Spleen (tissue), 7 donors: ENCODE data around the gene CHRM4.

Experiments
- POLR2A ChIP-seq, 3 donors: fragments of 450-650 bp; IDR thresholded peaks; one replicate each; pipeline ENCODE4 v1.5.1; 2017; ENCODE audit warnings: antibody characterized with exemption in 3 of 3, mild to moderate bottlenecking in 1 of 3
- POLR2AphosphoS5 ChIP-seq, 3 donors: sonication (generic); formaldehyde crosslinking; IDR thresholded peaks; one replicate each; pipeline ENCODE4 v1.5.1; 2017; ENCODE audit warnings: antibody characterized with exemption in 3 of 3
- TF ChIP-seq, protein P1 (sequence below), 11 experiments: fragments of 200-600 bp in 7 of 11; fragments of 450-650 bp in 4 of 11; sonication (generic) in 4 of 11; IDR thresholded peaks in 8 of 11; conservative IDR thresholded peaks in 3 of 11; 1 replicate in 7 of 11; 2 replicates in 4 of 11; pipeline versions ENCODE4 v1.4.0 to v1.8.0; 2016 to 2021; ENCODE audit warnings: antibody characterized with exemption in 11 of 11, inconsistent platforms in 4 of 11, mild to moderate bottlenecking in 1 of 11
- donor health status: DM: no; HTN: no; CAD: no; lungs with moderate emphysema.
- donor health status: DM: no; HTN: no; CAD: no.
- donor health status: DM: no; HTN: no; CAD: no.

DNA sequence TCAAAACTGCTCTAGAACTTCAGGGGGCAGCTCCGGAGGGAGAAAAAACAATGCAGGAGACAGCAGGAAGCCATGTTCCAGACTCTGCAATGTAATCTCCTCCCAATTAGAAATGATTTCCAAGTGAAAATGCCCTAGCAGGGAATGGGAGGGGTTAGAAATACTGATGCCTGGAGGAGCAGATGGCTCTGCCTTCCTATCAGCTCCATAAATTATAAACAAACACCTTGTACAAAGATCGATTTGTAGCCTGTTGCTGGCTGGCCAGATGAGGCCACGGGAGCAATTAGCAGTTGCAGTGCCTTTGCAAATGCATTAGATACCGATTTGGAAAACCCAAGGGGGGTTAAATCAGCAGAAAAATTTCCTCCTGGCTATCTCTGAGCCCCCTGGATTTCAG, 46.6 kb upstream of the CHRM4 start:
- TF ChIP-seq POLR2AphosphoS5 (IDR thresholded peaks at IDR 0.05) (no peak), POLR2A (IDR thresholded peaks at IDR 0.05) (no peak)
- TF ChIP-seq, protein P1, sequence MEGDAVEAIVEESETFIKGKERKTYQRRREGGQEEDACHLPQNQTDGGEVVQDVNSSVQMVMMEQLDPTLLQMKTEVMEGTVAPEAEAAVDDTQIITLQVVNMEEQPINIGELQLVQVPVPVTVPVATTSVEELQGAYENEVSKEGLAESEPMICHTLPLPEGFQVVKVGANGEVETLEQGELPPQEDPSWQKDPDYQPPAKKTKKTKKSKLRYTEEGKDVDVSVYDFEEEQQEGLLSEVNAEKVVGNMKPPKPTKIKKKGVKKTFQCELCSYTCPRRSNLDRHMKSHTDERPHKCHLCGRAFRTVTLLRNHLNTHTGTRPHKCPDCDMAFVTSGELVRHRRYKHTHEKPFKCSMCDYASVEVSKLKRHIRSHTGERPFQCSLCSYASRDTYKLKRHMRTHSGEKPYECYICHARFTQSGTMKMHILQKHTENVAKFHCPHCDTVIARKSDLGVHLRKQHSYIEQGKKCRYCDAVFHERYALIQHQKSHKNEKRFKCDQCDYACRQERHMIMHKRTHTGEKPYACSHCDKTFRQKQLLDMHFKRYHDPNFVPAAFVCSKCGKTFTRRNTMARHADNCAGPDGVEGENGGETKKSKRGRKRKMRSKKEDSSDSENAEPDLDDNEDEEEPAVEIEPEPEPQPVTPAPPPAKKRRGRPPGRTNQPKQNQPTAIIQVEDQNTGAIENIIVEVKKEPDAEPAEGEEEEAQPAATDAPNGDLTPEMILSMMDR (IDR thresholded peaks at IDR 0.05 in 8 of 11, conservative IDR thresholded peaks at IDR 0.05 in 3 of 11): no peak
